Measurements from ENCODE around the gene RANBP2. TPM values are rescaled to one million over a fixed set of nuclear protein-coding genes. Genes with fewer than 3 reads are reported as not detected.
"Not testable (repeated sequence)": the region's sequence is repeated elsewhere in the genome, so short reads cannot be mapped to it uniquely, and the experiment has no call there.

RANBP2 gene
- total RNA-seq, 1 donor from 2014 or later = 48.8 TPM

GRCh38 chr2:108690001-108690400, 29.3 kb upstream of the RANBP2 start:
- not testable (repeated sequence) for H3K27me3 Mint-ChIP-seq (ENCODE audit: low read depth); H3K4me3 Mint-ChIP-seq (ENCODE audit: unreplicated experiment); DNase-seq (ENCODE audit: low spot score); H3K9me3 Mint-ChIP-seq (ENCODE audit: low read depth); H3K27ac Mint-ChIP-seq (ENCODE audit: unreplicated experiment); H3K36me3 Mint-ChIP-seq (ENCODE audit: low read depth); H3K4me1 Mint-ChIP-seq (ENCODE audit: low read depth)
- TF ChIP-seq CTCF (IDR thresholded peaks at IDR 0.05) = peak; percentile 55

GRCh38 chr2:108691447-108691846, 27.8 kb upstream of the RANBP2 start:
- no peak for DNase-seq (ENCODE audit: low spot score)
- no peaks in the 10 kb centered on the region for H3K4me1 Mint-ChIP-seq (ENCODE audit: low read depth)
- no peak for TF ChIP-seq CTCF (IDR thresholded peaks at IDR 0.05)
- H3K36me3 Mint-ChIP-seq (ENCODE audit: low read depth) = peaks cover 2% of the 10 kb centered on the region
- H3K4me3 Mint-ChIP-seq (ENCODE audit: unreplicated experiment) = no peak overlapping the region
- no peaks in the 10 kb centered on the region for H3K27me3 Mint-ChIP-seq (ENCODE audit: low read depth)
- H3K9me3 Mint-ChIP-seq (ENCODE audit: low read depth) = no peaks in the 10 kb centered on the region
- no peak overlapping the region for H3K27ac Mint-ChIP-seq (ENCODE audit: unreplicated experiment)

- Mint-ChIP-seq H3K36me3 (ENCODE audit: low read depth) (peaks cover 4% of the 10 kb centered on the region), H3K9me3 (ENCODE audit: low read depth) (peaks cover 4% of the 10 kb centered on the region), H3K4me3 (ENCODE audit: unreplicated experiment) (no peak overlapping the region), H3K27me3 (ENCODE audit: low read depth) (no peaks in the 10 kb centered on the region), H3K27ac (ENCODE audit: unreplicated experiment) (no peak overlapping the region), H3K4me1 (ENCODE audit: low read depth) (peaks cover 4% of the 10 kb centered on the region)
- DNase-seq (ENCODE audit: low spot score) = no peak
- no peak for TF ChIP-seq CTCF (IDR thresholded peaks at IDR 0.05)
Measured at GRCh38 chr2:108701208-108701607, 18.1 kb upstream of the RANBP2 start.

- no peak for TF ChIP-seq CTCF (IDR thresholded peaks at IDR 0.05)
- no peak for DNase-seq (ENCODE audit: low spot score)
- Mint-ChIP-seq H3K9me3 (ENCODE audit: low read depth) (peaks cover 5% of the 10 kb centered on the region), H3K27ac (ENCODE audit: unreplicated experiment) (no peak overlapping the region), H3K4me1 (ENCODE audit: low read depth) (peaks cover 4% of the 10 kb centered on the region), H3K36me3 (ENCODE audit: low read depth) (peaks cover 3% of the 10 kb centered on the region), H3K27me3 (ENCODE audit: low read depth) (no peaks in the 10 kb centered on the region), H3K4me3 (ENCODE audit: unreplicated experiment) (no peak overlapping the region)
Measured at GRCh38 chr2:108701806-108702205, 17.5 kb upstream of the RANBP2 start.

- no peak overlapping the region for H3K4me3 Mint-ChIP-seq (ENCODE audit: unreplicated experiment)
- peaks cover 4% of the 10 kb centered on the region for H3K4me1 Mint-ChIP-seq (ENCODE audit: low read depth)
- H3K36me3 Mint-ChIP-seq (ENCODE audit: low read depth) = peaks cover 7% of the 10 kb centered on the region
- no peaks in the 10 kb centered on the region for H3K27me3 Mint-ChIP-seq (ENCODE audit: low read depth)
- H3K27ac Mint-ChIP-seq (ENCODE audit: unreplicated experiment) = no peak overlapping the region
- H3K9me3 Mint-ChIP-seq (ENCODE audit: low read depth) = peaks cover 18% of the 10 kb centered on the region
- no peak for TF ChIP-seq CTCF (IDR thresholded peaks at IDR 0.05)
- DNase-seq (ENCODE audit: low spot score) = no peak
Measured at GRCh38 chr2:108704871-108705270, 14.4 kb upstream of the RANBP2 start.

Data from chondrocyte (in vitro differentiated cells).